HepG2 (cell line): Measurements from ENCODE around the gene NDUFB7. TPM values are rescaled to one million over a fixed set of nuclear protein-coding genes. Genes with fewer than 3 reads are reported as not detected.
"Not testable (repeated sequence)": the region's sequence is repeated elsewhere in the genome, so short reads cannot be mapped to it uniquely, and the experiment has no call there.

Source experiments
- CEBPG ChIP-seq: IDR thresholded peaks from 2 replicates; pipeline ENCODE4 v1.6.1; 2016
- HMG20A ChIP-seq: IDR thresholded peaks from 2 replicates; pipeline ENCODE4 v1.6.1; 2016; ENCODE audit warnings: borderline replicate concordance
- MEIS1 ChIP-seq: sonication (generic); formaldehyde crosslinking; IDR thresholded peaks from 2 replicates; pipeline ENCODE4 v1.9.0; 2021; ENCODE audit warnings: mild to moderate bottlenecking, missing genetic modification reagents, moderate library complexity, borderline replicate concordance
- RARA ChIP-seq: IDR thresholded peaks from 2 replicates; pipeline ENCODE4 v1.6.1; 2016; ENCODE audit warnings: missing genetic modification reagents, missing compliant biosample characterization
- RBM39 ChIP-seq: fragments of 200-400 bp; formaldehyde crosslinking; IDR thresholded peaks from one replicate; pipeline ENCODE4 v1.6.1; 2018; ENCODE audit warnings: antibody characterized with exemption, mild to moderate bottlenecking, low read depth, low read length; ENCODE audit not compliant: poor library complexity, severe bottlenecking
- RXRA ChIP-seq: sonication (generic); formaldehyde crosslinking; IDR thresholded peaks from 2 replicates; pipeline ENCODE4 v1.5.1; 2020; ENCODE audit warnings: missing genetic modification reagents
- SALL1 ChIP-seq: sonication (generic); formaldehyde crosslinking; IDR thresholded peaks from 2 replicates; pipeline ENCODE4 v1.8.0; 2022; ENCODE audit warnings: mild to moderate bottlenecking, missing genetic modification reagents
- SOX13 ChIP-seq, 3 experiments: fragments of 450-650 bp in 1 of 3; sonication (generic) in 1 of 3; formaldehyde crosslinking in 1 of 3; IDR thresholded peaks in 2 of 3; conservative IDR thresholded peaks in 1 of 3; 2 replicates each; pipeline versions ENCODE4 v1.5.0 to v1.6.1; 2016 to 2020; ENCODE audit warnings: antibody characterized with exemption in 1 of 3, mild to moderate bottlenecking in 1 of 3, missing compliant biosample characterization in 1 of 3, missing genetic modification reagents in 1 of 3, moderate library complexity in 1 of 3
- SOX5 ChIP-seq: IDR thresholded peaks from 2 replicates; pipeline ENCODE4 v1.6.1; 2016; ENCODE audit warnings: borderline replicate concordance
- ZFY ChIP-seq: sonication (generic); formaldehyde crosslinking; IDR thresholded peaks from 2 replicates; pipeline ENCODE4 v1.4.0; 2020; ENCODE audit warnings: missing genetic modification reagents
- polyA plus RNA-seq, 8 experiments: library from polyadenylated mRNA; depleted of rRNA in 3 of 8; stranded (reverse) in 7 of 8; unstranded in 1 of 8; fragments of >200 nt; fragmentation: Illumina TruSeq in 4 of 8; extraction: Trizol in 4 of 8; gene quantifications; 2 replicates each; pipeline versions ENCODE4 v1.2.1 to v1.2.3, GENCODE V29; 2011 to 2016; ENCODE audit warnings: low read depth in 4 of 8, missing spikeins in 1 of 8, mixed read lengths in 1 of 8; ENCODE audit not compliant: insufficient read depth in 1 of 8
- total RNA-seq, 5 experiments: library from RNA; depleted of rRNA; stranded (reverse); fragments of >200 nt; fragmentation: Illumina TruSeq; extraction: Trizol; gene quantifications; 2 replicates each; pipeline ENCODE4 v1.2.3, GENCODE V29; 2016; ENCODE audit warnings: low read depth in 1 of 5
- TF ChIP-seq, protein P1 (sequence below): sonication (generic); formaldehyde crosslinking; IDR thresholded peaks from 2 replicates; pipeline ENCODE4 v1.5.0; 2020; ENCODE audit warnings: mild to moderate bottlenecking, missing genetic modification reagents, borderline replicate concordance
- TF ChIP-seq, protein P2 (sequence below): sonication (generic); formaldehyde crosslinking; IDR thresholded peaks from 2 replicates; pipeline ENCODE4 v1.5.1; 2020; ENCODE audit warnings: mild to moderate bottlenecking, moderate library complexity, missing genetic modification reagents
- TF ChIP-seq, protein P3 (sequence below): sonication (generic); formaldehyde crosslinking; IDR thresholded peaks from 2 replicates; pipeline ENCODE4 v1.8.0; 2023; ENCODE audit warnings: mild to moderate bottlenecking, missing genetic modification reagents
- TF ChIP-seq, protein P4 (sequence below): sonication (generic); formaldehyde crosslinking; IDR thresholded peaks from 2 replicates; pipeline ENCODE4 v1.5.1; 2020; ENCODE audit warnings: mild to moderate bottlenecking, missing genetic modification reagents, moderate library complexity

The NDUFB7 gene
- total and polyA plus RNA-seq, 2 of the 13 experiments (the other 11 are each of a cell fraction or from before 2014, with no cell fraction given) = 156 to 198 TPM

DNA sequence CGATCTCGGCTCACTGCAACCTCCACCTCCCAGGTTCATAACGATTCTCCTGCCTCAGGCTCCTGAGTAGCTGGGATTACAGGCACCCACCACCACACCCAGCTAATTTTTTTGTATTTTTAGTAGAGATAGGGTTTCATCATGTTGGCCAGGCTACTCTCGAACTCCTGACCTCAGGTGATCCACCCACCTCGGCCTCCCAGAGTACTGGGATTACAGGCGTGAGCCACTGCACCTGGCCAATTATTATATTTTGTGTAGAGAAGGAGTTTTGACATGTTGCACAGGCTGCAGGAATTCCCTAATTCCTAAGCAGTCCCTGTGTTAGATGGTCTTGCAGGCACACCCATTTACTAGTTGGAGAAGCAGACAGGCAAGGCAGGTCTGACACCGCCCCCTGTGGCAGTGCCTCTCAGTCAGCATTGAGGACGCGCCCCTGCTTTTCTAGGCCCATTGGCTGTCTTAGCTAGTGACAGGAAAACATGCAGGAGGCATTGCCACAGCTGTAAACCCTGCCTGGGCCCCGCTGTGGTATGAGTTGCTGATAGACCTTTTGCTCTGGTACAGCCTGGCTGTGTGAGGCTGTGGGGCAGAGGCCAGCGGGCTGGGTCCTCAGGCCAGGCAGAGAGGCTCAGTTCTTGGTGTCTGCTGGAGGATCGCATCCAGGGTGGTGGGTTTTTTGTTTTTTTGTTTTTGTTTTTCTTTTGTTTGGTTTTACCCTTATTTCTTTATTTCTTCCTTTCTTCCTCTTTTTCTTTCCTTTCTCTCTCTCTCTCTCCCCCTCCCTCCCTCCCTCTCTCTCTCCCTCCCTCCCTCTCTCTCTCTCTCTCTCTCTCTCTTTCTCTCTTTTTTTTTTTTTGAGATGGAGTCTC is 20.5 kb downstream of the NDUFB7 start (continued):
- TF ChIP-seq, protein P1, sequence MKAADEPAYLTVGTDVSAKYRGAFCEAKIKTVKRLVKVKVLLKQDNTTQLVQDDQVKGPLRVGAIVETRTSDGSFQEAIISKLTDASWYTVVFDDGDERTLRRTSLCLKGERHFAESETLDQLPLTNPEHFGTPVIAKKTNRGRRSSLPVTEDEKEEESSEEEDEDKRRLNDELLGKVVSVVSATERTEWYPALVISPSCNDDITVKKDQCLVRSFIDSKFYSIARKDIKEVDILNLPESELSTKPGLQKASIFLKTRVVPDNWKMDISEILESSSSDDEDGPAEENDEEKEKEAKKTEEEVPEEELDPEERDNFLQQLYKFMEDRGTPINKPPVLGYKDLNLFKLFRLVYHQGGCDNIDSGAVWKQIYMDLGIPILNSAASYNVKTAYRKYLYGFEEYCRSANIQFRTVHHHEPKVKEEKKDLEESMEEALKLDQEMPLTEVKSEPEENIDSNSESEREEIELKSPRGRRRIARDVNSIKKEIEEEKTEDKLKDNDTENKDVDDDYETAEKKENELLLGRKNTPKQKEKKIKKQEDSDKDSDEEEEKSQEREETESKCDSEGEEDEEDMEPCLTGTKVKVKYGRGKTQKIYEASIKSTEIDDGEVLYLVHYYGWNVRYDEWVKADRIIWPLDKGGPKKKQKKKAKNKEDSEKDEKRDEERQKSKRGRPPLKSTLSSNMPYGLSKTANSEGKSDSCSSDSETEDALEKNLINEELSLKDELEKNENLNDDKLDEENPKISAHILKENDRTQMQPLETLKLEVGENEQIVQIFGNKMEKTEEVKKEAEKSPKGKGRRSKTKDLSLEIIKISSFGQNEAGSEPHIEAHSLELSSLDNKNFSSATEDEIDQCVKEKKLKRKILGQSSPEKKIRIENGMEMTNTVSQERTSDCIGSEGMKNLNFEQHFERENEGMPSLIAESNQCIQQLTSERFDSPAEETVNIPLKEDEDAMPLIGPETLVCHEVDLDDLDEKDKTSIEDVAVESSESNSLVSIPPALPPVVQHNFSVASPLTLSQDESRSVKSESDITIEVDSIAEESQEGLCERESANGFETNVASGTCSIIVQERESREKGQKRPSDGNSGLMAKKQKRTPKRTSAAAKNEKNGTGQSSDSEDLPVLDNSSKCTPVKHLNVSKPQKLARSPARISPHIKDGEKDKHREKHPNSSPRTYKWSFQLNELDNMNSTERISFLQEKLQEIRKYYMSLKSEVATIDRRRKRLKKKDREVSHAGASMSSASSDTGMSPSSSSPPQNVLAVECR (CRISPR knock-in tag) = peak; percentile 84
- TF ChIP-seq, protein P2, sequence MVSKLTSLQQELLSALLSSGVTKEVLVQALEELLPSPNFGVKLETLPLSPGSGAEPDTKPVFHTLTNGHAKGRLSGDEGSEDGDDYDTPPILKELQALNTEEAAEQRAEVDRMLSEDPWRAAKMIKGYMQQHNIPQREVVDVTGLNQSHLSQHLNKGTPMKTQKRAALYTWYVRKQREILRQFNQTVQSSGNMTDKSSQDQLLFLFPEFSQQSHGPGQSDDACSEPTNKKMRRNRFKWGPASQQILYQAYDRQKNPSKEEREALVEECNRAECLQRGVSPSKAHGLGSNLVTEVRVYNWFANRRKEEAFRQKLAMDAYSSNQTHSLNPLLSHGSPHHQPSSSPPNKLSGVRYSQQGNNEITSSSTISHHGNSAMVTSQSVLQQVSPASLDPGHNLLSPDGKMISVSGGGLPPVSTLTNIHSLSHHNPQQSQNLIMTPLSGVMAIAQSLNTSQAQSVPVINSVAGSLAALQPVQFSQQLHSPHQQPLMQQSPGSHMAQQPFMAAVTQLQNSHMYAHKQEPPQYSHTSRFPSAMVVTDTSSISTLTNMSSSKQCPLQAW (CRISPR knock-in tag) = peak; percentile 55; the same call in 1 of the 2 replicates
- peak; percentile 54; the same call in 1 of the 2 replicates for TF ChIP-seq ZFY
- TF ChIP-seq RXRA (CRISPR knock-in tag) = peak; percentile 54; the same call in 1 of the 2 replicates
- peak; percentile 63 for TF ChIP-seq RARA
- TF ChIP-seq HMG20A = peak; percentile 18; the same call in 1 of the 2 replicates
- TF ChIP-seq SOX13 (IDR thresholded peaks at IDR 0.05) = not testable (repeated sequence)
- TF ChIP-seq SOX13 (CRISPR knock-in tag; conservative IDR thresholded peaks at IDR 0.05 in 1 of 2, IDR thresholded peaks at IDR 0.05 in 1 of 2) = peak in 1 of 2 experiments; percentile 31; a peak in 1 of 4 replicates
- TF ChIP-seq, protein P3, sequence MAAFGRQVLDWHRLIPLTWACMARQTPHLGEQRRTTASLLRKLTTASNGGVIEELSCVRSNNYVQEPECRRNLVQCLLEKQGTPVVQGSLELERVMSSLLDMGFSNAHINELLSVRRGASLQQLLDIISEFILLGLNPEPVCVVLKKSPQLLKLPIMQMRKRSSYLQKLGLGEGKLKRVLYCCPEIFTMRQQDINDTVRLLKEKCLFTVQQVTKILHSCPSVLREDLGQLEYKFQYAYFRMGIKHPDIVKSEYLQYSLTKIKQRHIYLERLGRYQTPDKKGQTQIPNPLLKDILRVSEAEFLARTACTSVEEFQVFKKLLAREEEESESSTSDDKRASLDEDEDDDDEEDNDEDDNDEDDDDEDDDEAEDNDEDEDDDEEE = 0 out of 2 replicates have a peak, but pooled peaks have one; percentile 43
- TF ChIP-seq RBM39 = peak; percentile 76
- TF ChIP-seq SALL1 (CRISPR knock-in tag) = peak; percentile 77; the same call in 1 of the 2 replicates
- TF ChIP-seq MEIS1 (CRISPR knock-in tag) = peak; percentile 69; the same call in 1 of the 2 replicates
- 0 out of 2 replicates have a peak, but pooled peaks have one; percentile 56 for TF ChIP-seq SOX5
- peak; percentile 6; the same call in 1 of the 2 replicates for TF ChIP-seq CEBPG (CRISPR knock-in tag)
- TF ChIP-seq, protein P4, sequence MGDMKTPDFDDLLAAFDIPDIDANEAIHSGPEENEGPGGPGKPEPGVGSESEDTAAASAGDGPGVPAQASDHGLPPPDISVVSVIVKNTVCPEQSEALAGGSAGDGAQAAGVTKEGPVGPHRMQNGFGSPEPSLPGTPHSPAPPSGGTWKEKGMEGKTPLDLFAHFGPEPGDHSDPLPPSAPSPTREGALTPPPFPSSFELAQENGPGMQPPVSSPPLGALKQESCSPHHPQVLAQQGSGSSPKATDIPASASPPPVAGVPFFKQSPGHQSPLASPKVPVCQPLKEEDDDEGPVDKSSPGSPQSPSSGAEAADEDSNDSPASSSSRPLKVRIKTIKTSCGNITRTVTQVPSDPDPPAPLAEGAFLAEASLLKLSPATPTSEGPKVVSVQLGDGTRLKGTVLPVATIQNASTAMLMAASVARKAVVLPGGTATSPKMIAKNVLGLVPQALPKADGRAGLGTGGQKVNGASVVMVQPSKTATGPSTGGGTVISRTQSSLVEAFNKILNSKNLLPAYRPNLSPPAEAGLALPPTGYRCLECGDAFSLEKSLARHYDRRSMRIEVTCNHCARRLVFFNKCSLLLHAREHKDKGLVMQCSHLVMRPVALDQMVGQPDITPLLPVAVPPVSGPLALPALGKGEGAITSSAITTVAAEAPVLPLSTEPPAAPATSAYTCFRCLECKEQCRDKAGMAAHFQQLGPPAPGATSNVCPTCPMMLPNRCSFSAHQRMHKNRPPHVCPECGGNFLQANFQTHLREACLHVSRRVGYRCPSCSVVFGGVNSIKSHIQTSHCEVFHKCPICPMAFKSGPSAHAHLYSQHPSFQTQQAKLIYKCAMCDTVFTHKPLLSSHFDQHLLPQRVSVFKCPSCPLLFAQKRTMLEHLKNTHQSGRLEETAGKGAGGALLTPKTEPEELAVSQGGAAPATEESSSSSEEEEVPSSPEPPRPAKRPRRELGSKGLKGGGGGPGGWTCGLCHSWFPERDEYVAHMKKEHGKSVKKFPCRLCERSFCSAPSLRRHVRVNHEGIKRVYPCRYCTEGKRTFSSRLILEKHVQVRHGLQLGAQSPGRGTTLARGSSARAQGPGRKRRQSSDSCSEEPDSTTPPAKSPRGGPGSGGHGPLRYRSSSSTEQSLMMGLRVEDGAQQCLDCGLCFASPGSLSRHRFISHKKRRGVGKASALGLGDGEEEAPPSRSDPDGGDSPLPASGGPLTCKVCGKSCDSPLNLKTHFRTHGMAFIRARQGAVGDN (CRISPR knock-in tag) = peak; percentile 78
